HepG2 (cell line): ENCODE measurements around the gene LITAF. TPM values are rescaled to one million over a fixed set of nuclear protein-coding genes. Genes with fewer than 3 reads are reported as not detected.

ENCODE experiments used
- AHDC1 ChIP-seq: sonication (generic); formaldehyde crosslinking; IDR thresholded peaks from 2 replicates; pipeline ENCODE4 v1.5.1; 2020; ENCODE audit warnings: mild to moderate bottlenecking, missing genetic modification reagents, borderline replicate concordance
- BCLAF1 ChIP-seq: fragments of 450-650 bp; IDR thresholded peaks from 2 replicates; pipeline ENCODE4 v1.6.1; 2017; ENCODE audit warnings: mild to moderate bottlenecking
- DMAP1 ChIP-seq: IDR thresholded peaks from 2 replicates; pipeline ENCODE4 v1.6.1; 2016
- GTF3A ChIP-seq: sonication (generic); formaldehyde crosslinking; conservative IDR thresholded peaks from 2 replicates; pipeline ENCODE4 v1.4.0; 2020; ENCODE audit warnings: mild to moderate bottlenecking, missing genetic modification reagents
- HHEX ChIP-seq: IDR thresholded peaks from 2 replicates; pipeline ENCODE4 v1.6.1; 2016; ENCODE audit warnings: control low read depth
- JDP2 ChIP-seq: sonication (generic); formaldehyde crosslinking; IDR thresholded peaks from 2 replicates; pipeline ENCODE4 v1.8.1; 2022; ENCODE audit warnings: missing genetic modification reagents, borderline replicate concordance
- RBM22 ChIP-seq: fragments of 200-400 bp; formaldehyde crosslinking; optimal IDR thresholded peaks from 2 replicates; pipeline ENCODE3; 2017; ENCODE audit warnings: mild to moderate bottlenecking, low read length, moderate library complexity
- ZFX ChIP-seq: sonication (generic); formaldehyde crosslinking; IDR thresholded peaks from 2 replicates; pipeline ENCODE4 v1.4.0; 2020; ENCODE audit warnings: mild to moderate bottlenecking, low read depth, missing genetic modification reagents, moderate library complexity
- ZKSCAN1 ChIP-seq: fragments of 150-350 bp; IDR thresholded peaks from 2 replicates; pipeline ENCODE4 v1.6.1; 2014; ENCODE audit warnings: low read length
- ZNF160 ChIP-seq: sonication (generic); formaldehyde crosslinking; IDR thresholded peaks from 2 replicates; pipeline ENCODE4 v1.8.0; 2022; ENCODE audit warnings: mild to moderate bottlenecking, inconsistent platforms, missing genetic modification reagents
- ZNF20 ChIP-seq: sonication (generic); formaldehyde crosslinking; IDR thresholded peaks from 2 replicates; pipeline ENCODE4 v1.4.0; 2020; ENCODE audit warnings: mild to moderate bottlenecking, moderate library complexity, missing genetic modification reagents
- ZNF367 ChIP-seq: sonication (generic); formaldehyde crosslinking; IDR thresholded peaks from 2 replicates; pipeline ENCODE4 v1.4.0; 2020; ENCODE audit warnings: missing genetic modification reagents, borderline replicate concordance
- ZNF564 ChIP-seq: sonication (generic); formaldehyde crosslinking; IDR thresholded peaks from 2 replicates; pipeline ENCODE4 v1.8.1; 2023; ENCODE audit warnings: mild to moderate bottlenecking, missing genetic modification reagents
- polyA plus RNA-seq, 8 experiments: library from polyadenylated mRNA; depleted of rRNA in 3 of 8; stranded (reverse) in 7 of 8; unstranded in 1 of 8; fragments of >200 nt; fragmentation: Illumina TruSeq in 4 of 8; extraction: Trizol in 4 of 8; gene quantifications; 2 replicates each; pipeline versions ENCODE4 v1.2.1 to v1.2.3, GENCODE V29; 2011 to 2016; ENCODE audit warnings: low read depth in 4 of 8, missing spikeins in 1 of 8, mixed read lengths in 1 of 8; ENCODE audit not compliant: insufficient read depth in 1 of 8
- total RNA-seq, 5 experiments: library from RNA; depleted of rRNA; stranded (reverse); fragments of >200 nt; fragmentation: Illumina TruSeq; extraction: Trizol; gene quantifications; 2 replicates each; pipeline ENCODE4 v1.2.3, GENCODE V29; 2016; ENCODE audit warnings: low read depth in 1 of 5
- TF ChIP-seq, protein P1 (sequence below): sonication (generic); formaldehyde crosslinking; IDR thresholded peaks from 2 replicates; pipeline ENCODE4 v1.5.1; 2020; ENCODE audit warnings: mild to moderate bottlenecking, missing genetic modification reagents, moderate library complexity
- TF ChIP-seq, protein P2 (sequence below): sonication (generic); formaldehyde crosslinking; IDR thresholded peaks from 2 replicates; pipeline ENCODE4 v1.8.0; 2023; ENCODE audit warnings: mild to moderate bottlenecking, missing genetic modification reagents
- TF ChIP-seq, protein P3 (sequence below): sonication (generic); formaldehyde crosslinking; IDR thresholded peaks from 2 replicates; pipeline ENCODE4 v1.4.0; 2020; ENCODE audit warnings: mild to moderate bottlenecking, low read depth, missing genetic modification reagents

Gene LITAF
- total and polyA plus RNA-seq, 2 of the 13 experiments (the other 11 are each of a cell fraction or from before 2014, with no cell fraction given) = 80.1 to 141 TPM

DNA sequence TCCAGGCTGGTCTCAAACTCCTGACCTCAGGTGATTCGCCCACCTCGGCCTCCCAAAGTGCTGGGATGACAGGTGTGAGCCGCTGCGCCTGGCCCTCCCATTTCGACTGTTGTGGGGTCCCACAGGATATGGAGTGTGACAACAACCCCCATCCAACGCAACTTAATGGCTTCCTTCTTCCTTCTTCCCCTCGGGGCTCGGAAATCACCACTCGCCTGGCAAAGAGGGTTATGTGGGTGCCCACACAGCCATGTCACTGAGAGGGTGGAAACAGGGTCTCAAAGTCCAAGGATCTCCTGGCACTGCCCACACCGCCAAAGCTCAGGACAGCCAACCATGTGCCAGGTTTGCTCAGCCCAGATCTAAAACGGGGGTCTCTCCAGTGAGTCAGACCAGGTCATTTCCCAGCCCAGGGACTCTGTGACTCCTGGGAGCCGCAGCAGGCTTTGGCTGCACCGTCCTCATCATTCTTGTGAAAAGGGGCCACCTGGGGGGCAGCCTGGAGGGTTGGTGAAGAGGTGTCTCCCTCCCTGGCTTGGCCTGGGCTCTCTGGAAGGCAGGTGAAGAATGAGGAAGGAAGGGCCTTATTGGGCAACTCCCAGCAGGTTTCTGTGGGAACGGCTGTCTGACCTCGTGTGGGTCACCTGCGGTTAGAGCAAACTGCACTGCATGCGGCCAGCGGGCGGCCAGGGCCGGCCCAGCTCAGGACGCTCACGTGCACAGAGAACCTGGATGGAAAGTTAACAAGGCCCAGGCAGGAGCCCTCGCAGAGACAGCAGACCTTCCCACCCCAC, 25.3 kb upstream of the LITAF start (continued):
- TF ChIP-seq AHDC1 (CRISPR knock-in tag) (0 out of 2 replicates have a peak, but pooled peaks have one; percentile 43), RBM22 (no peak), BCLAF1 (no peak), ZNF20 (CRISPR knock-in tag) (no peak), ZFX (CRISPR knock-in tag) (peak; percentile 93), JDP2 (CRISPR knock-in tag) (no peak), HHEX (CRISPR knock-in tag) (peak; percentile 3; the same call in 1 of the 2 replicates), DMAP1 (CRISPR knock-in tag) (peak; percentile 89), GTF3A (no peak; the same call in 1 of the 2 replicates), ZNF564 (peak; percentile 81; the same call in 1 of the 2 replicates), ZNF367 (CRISPR knock-in tag) (peak; percentile 88; the same call in 1 of the 2 replicates), ZNF160 (CRISPR knock-in tag) (no peak), ZKSCAN1 (no peak)
- TF ChIP-seq, protein P1, sequence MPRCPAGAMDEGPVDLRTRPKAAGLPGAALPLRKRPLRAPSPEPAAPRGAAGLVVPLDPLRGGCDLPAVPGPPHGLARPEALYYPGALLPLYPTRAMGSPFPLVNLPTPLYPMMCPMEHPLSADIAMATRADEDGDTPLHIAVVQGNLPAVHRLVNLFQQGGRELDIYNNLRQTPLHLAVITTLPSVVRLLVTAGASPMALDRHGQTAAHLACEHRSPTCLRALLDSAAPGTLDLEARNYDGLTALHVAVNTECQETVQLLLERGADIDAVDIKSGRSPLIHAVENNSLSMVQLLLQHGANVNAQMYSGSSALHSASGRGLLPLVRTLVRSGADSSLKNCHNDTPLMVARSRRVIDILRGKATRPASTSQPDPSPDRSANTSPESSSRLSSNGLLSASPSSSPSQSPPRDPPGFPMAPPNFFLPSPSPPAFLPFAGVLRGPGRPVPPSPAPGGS = peak; percentile 57; the same call in 1 of the 2 replicates
- TF ChIP-seq, protein P2, sequence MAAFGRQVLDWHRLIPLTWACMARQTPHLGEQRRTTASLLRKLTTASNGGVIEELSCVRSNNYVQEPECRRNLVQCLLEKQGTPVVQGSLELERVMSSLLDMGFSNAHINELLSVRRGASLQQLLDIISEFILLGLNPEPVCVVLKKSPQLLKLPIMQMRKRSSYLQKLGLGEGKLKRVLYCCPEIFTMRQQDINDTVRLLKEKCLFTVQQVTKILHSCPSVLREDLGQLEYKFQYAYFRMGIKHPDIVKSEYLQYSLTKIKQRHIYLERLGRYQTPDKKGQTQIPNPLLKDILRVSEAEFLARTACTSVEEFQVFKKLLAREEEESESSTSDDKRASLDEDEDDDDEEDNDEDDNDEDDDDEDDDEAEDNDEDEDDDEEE (CRISPR knock-in tag) = peak; percentile 96
- TF ChIP-seq, protein P3, sequence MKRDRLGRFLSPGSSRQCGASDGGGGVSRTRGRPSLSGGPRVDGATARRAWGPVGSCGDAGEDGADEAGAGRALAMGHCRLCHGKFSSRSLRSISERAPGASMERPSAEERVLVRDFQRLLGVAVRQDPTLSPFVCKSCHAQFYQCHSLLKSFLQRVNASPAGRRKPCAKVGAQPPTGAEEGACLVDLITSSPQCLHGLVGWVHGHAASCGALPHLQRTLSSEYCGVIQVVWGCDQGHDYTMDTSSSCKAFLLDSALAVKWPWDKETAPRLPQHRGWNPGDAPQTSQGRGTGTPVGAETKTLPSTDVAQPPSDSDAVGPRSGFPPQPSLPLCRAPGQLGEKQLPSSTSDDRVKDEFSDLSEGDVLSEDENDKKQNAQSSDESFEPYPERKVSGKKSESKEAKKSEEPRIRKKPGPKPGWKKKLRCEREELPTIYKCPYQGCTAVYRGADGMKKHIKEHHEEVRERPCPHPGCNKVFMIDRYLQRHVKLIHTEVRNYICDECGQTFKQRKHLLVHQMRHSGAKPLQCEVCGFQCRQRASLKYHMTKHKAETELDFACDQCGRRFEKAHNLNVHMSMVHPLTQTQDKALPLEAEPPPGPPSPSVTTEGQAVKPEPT (CRISPR knock-in tag) = peak; percentile 97
